Renal pelvis (tissue), 12 donors: ENCODE results near the gene ITGAL. TPM values are rescaled to one million over a fixed set of nuclear protein-coding genes. Genes with fewer than 3 reads are reported as not detected.
"Not testable (repeated sequence)": the region's sequence is repeated elsewhere in the genome, so short reads cannot be mapped to it uniquely, and the experiment has no call there.

Source experiments
- DNase-seq: peaks from one replicate; pipeline ENCODE4 v3.0.0-alpha.2; 2013
- long read RNA-seq, 16 experiments: transcript quantifications; one replicate each; lab custom pipeline, GENCODE V29; 2026
- polyA plus RNA-seq, 3 donors: library from polyadenylated mRNA; unstranded; fragments of 120-200 nt; gene quantifications; one replicate each; pipeline ENCODE4 v1.2.1, GENCODE V29; 2013; ENCODE audit not compliant: insufficient read length in 3 of 3

The ITGAL gene
- 1 to 10 TPM; 1.9 to 2.1 (median 2.0) TPM for polyA plus RNA-seq
- long read RNA-seq, donor 1 = 0 reads
- long read RNA-seq, donor 2 = 0 reads
- long read RNA-seq, donor 3, partial matches to known transcripts = 0 of 1 reads
- long read RNA-seq, donor 3, other reads (novel, unspliced or antisense) = 0 of 1 reads
- long read RNA-seq, donor 4 = 0 reads
- long read RNA-seq, donor 5, partial matches to known transcripts = 5 of 5 reads
- long read RNA-seq, donor 5, other reads (novel, unspliced or antisense) = 0 of 5 reads
- long read RNA-seq, donor 6 = 0 reads
- long read RNA-seq, donor 7 = 0 reads
- long read RNA-seq, donor 8, partial matches to known transcripts = 0 of 20 reads
- long read RNA-seq, donor 8, other reads (novel, unspliced or antisense) = 20 of 20 reads
- long read RNA-seq, donor 9 = 0 reads
- long read RNA-seq, donor 10, partial matches to known transcripts = 90 of 90 reads
- long read RNA-seq, donor 10, other reads (novel, unspliced or antisense) = 0 of 90 reads
- long read RNA-seq, donor 11 = 0 reads
- long read RNA-seq, donor 12 = 0 reads
- long read RNA-seq, donor 13 = 0 reads
- long read RNA-seq, donor 14 = 0 reads
- long read RNA-seq, donor 15 = 0 reads
- long read RNA-seq, donor 16 = 0 reads

GRCh38 chr16:30472328-30472942, at the start of gene ITGAL:
Gene ITGAL (plus strand): TSS chr16:30472742. CDS start chr16:30472838, 96 bp downstream.
- DNase-seq = no peak

DNA sequence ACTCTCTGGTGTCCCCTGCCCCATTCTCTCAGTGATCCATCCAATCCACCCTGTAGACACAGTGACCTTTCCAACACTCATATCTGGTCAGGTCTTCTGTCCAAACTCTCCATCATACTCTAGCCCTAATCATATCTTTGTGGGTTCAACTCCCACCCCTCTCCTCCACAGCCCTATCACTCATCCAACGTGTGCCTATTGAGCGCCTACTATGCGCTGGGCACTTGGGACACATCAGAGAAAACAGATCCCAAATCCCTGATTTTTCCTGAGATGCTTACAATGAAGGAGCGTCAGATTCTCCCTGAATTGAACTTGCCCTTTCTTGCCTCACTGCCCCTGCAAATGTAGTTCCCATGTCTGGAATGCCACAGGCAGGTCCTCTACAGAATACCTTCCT, 44.5 kb upstream of the ITGAL start:
- DNase-seq = no peak

GRCh38 chr16:30429418-30429677, 43.2 kb upstream of the ITGAL start:
- no peak for DNase-seq

- DNase-seq = peak; percentile 99
Observed at GRCh38 chr16:30429678-30430427, 42.7 kb upstream of the ITGAL start, which contains the start of gene DCTPP1. Gene DCTPP1 (minus strand): TSS chr16:30430030. CDS start chr16:30429980, 50 bp downstream.

GRCh38 chr16:30430428-30430970, 42.0 kb upstream of the ITGAL start:
- DNase-seq = no peak

- no peak for DNase-seq
Observed at GRCh38 chr16:30434852-30435251, 37.7 kb upstream of the ITGAL start.

- no peak for DNase-seq
Observed at GRCh38 chr16:30437511-30438046, 35.0 kb upstream of the ITGAL start.

- no peak for DNase-seq
Observed at GRCh38 chr16:30438835-30439234, 33.7 kb upstream of the ITGAL start.

GRCh38 chr16:30439720-30440348, 32.7 kb upstream of the ITGAL start:
- DNase-seq = no peak

GRCh38 chr16:30443631-30444030, 28.9 kb upstream of the ITGAL start:
- no peak for DNase-seq

DNA sequence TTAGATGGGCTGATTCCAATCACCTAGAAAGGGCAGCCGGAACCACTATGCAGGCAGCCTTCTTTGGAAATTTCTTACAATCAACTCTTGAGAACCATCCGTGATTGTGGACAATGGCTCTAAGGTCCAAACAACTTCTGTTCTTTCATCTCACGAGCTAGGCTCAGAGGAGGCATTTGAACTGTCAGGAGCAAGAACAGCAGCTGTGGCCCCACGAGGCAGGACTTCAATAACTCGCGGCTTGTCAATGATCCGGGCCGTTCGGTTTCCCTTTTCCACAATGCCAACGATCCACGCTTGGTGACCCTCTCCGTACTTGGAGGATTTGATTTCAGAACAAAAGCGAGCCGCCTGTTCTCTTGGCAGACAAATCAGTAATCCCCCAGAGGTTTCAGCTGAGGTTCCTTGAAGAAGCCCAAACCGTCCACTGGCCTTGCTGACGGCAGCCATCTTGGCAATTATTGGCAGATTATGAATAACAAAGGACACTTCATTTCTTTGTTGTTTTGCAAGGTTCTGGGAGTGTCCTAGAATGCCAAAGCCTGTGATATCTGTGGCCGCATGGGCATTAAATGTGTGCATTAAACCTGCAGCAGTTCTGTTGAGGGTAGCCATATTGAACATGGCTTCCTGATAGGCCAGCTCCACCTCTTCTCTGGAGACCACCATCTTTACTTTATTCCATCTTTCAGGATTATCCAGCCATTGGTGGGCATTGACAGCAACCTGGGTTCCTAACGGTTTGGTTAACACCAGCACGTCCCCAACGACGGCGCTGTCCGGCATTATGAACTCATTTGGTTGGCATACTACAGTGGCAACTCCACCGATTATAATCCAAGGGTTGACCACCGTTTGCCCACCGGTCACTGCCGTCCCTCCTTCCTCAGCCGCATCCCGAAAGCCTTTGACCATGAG, 28.1 kb upstream of the ITGAL start:
- DNase-seq = no peak

- no peak for DNase-seq
Observed at GRCh38 chr16:30445149-30445407, 27.5 kb upstream of the ITGAL start.

- peak; percentile 97 for DNase-seq
Observed at GRCh38 chr16:30445408-30446202, 26.9 kb upstream of the ITGAL start, which contains the start of gene SEPHS2. Gene SEPHS2 (minus strand): TSS chr16:30445874. CDS start chr16:30445727, 147 bp downstream.

DNA sequence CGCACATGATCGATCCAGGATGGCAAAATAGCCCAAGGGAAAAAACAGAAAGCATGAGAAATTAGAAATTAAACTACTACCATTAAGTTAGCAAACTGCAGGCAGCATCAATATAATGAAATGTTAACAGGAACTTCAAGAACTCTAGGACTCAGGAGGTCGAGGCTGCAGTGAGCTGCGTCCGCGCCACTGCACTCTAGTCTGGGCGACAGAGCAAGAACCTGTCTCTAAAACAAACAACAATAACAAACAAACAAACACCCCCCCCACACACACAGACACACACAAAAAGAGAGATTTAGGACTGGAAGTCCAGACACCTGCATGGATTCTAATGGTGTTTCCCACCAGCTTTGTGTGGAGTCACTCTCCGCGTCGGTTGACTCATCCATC, 26.3 kb upstream of the ITGAL start:
- no peak for DNase-seq

GRCh38 chr16:30447512-30448226, 24.9 kb upstream of the ITGAL start:
- DNase-seq = no peak

GRCh38 chr16:30449116-30449435, 23.5 kb upstream of the ITGAL start:
- no peak for DNase-seq

DNA sequence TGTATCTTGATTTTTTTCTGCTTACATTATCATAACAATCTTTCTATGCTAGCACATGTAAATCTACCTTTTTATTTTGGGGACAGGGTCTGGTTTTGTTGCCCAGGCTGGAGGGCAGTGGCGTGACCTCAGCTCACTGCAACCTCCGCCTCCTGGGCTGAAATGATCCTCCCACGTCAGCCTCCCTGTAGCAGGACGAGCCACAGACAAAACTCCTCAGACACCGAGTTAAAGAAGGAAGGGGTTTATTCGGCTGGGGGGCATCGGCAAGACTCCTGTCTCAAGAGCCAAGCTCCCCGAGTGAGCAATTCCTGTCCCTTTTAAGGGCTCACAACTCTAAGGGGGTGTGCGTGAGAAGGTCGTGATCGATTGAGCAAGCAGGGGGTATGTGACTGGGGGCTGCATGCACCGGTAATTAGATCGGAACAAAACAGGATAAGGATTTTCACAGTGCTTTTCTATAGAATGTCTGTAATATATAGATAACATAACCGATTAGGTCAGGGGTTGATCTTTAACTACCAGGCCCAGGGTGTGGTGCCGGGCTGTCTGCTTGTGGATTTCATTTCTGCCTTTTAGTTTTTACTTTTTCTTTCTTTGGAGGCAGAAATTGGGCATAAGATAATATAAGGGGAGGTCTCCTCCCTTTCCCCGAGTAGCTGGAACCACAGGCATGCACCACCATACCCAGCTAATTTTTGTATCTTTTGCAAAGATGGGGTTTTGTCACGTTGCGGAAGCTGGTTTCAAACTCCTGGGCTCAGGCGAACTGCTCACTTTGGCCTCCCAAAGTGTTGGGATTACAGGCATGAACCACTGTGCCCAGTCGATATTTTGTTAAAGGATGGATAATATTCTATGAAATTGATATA, 19.6 kb upstream of the ITGAL start:
- not testable (repeated sequence) for DNase-seq

DNA sequence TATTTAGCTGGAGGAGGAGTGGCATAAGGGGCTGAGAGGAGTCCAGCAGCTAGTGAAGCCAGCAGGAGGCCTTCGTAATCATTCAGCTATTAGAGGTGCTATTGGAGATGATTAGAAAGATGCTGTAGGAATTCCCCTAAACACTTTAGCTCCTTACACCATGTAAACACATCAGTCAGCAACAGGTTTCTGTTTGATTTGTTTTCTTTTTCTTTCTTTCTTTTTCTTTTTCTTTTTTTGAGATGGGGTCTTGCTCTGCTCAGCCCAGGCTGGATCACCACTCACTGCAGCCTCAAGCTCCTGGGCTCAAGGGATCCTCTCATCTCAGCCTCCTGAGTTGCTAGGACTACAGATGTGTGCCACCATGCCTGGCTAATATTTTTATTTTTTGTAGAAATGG, 16.2 kb upstream of the ITGAL start:
- DNase-seq = no peak
